Ishikawa (cell line): ENCODE measurements around the gene LPP.

ENCODE experiments used
- CEBPB ChIP-seq: IDR thresholded peaks from 2 replicates; pipeline ENCODE4 v1.6.1; 2012
- CREB1 ChIP-seq: IDR thresholded peaks from 2 replicates; pipeline ENCODE4 v1.6.1; 2012; ENCODE audit warnings: low read depth
- EGR1 ChIP-seq: IDR thresholded peaks from 2 replicates; pipeline ENCODE4 v1.6.1; 2012
- EP300 ChIP-seq: IDR thresholded peaks from 2 replicates; pipeline ENCODE4 v1.6.1; 2012; ENCODE audit warnings: borderline replicate concordance
- FOXM1 ChIP-seq: IDR thresholded peaks from 2 replicates; pipeline ENCODE4 v1.6.1; 2012; ENCODE audit warnings: low read depth, borderline replicate concordance
- MAX ChIP-seq: IDR thresholded peaks from 2 replicates; pipeline ENCODE4 v1.6.1; 2012
- NFIC ChIP-seq: IDR thresholded peaks from 2 replicates; pipeline ENCODE4 v1.6.1; 2012
- RAD21 ChIP-seq: IDR thresholded peaks from 2 replicates; pipeline ENCODE4 v1.6.1; 2012; ENCODE audit warnings: low read depth
- REST ChIP-seq: IDR thresholded peaks from 2 replicates; pipeline ENCODE4 v1.6.1; 2012; ENCODE audit warnings: low read depth, mild to moderate bottlenecking
- TAF1 ChIP-seq: IDR thresholded peaks from 2 replicates; pipeline ENCODE4 v1.6.1; 2012; ENCODE audit warnings: low read depth, mild to moderate bottlenecking
- TEAD4 ChIP-seq: IDR thresholded peaks from 2 replicates; pipeline ENCODE4 v1.6.1; 2012
- ZBTB7A ChIP-seq: IDR thresholded peaks from 2 replicates; pipeline ENCODE4 v1.6.1; 2012; ENCODE audit warnings: low read depth

- no peak for TF ChIP-seq TAF1
- TF ChIP-seq MAX = no peak
- no peak for TF ChIP-seq NFIC
- TF ChIP-seq TEAD4 = no peak
- no peak for TF ChIP-seq RAD21
- no peak for TF ChIP-seq FOXM1
- TF ChIP-seq EP300 = no peak
- TF ChIP-seq ZBTB7A = no peak
- TF ChIP-seq CEBPB = no peak
- TF ChIP-seq REST = no peak
- TF ChIP-seq CREB1 = no peak
- no peak for TF ChIP-seq EGR1
Measured at GRCh38 chr3:188150982-188151381, 3.0 kb upstream of the LPP start.
